ENCODE data around the gene AFF3. TPM values are rescaled to one million over a fixed set of nuclear protein-coding genes. Genes with fewer than 3 reads are reported as not detected.

The AFF3 gene
- total RNA-seq, 1 donor from 2014 or later: 12.2 TPM

DNA sequence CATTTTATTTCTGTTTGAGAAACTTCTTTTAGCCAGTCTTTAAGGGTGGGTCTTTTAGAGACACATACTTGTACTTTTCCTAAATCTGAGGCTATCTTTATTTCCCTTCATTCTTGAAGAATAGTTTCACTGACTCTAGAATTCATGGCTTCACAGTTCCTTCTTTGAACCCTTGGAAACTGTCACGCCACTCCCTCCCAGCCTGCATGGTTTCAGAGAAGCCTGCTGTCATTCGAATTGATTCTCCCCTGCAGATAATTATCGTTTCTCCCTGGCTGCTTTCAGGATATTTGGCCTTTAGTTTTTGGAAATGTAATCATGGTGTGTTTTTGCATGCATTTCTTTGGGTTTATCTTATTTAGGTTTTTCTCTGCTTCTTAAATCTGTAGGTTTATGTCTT lies 580.6 kb downstream of the AFF3 start:
- H3K27ac Mint-ChIP-seq (ENCODE audit: unreplicated experiment): no peak overlapping the region
- H3K4me1 Mint-ChIP-seq (ENCODE audit: unreplicated experiment): no peaks in the 10 kb centered on the region
- DNase-seq (ENCODE audit: low spot score): no peak
- TF ChIP-seq, protein P1, sequence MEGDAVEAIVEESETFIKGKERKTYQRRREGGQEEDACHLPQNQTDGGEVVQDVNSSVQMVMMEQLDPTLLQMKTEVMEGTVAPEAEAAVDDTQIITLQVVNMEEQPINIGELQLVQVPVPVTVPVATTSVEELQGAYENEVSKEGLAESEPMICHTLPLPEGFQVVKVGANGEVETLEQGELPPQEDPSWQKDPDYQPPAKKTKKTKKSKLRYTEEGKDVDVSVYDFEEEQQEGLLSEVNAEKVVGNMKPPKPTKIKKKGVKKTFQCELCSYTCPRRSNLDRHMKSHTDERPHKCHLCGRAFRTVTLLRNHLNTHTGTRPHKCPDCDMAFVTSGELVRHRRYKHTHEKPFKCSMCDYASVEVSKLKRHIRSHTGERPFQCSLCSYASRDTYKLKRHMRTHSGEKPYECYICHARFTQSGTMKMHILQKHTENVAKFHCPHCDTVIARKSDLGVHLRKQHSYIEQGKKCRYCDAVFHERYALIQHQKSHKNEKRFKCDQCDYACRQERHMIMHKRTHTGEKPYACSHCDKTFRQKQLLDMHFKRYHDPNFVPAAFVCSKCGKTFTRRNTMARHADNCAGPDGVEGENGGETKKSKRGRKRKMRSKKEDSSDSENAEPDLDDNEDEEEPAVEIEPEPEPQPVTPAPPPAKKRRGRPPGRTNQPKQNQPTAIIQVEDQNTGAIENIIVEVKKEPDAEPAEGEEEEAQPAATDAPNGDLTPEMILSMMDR (IDR thresholded peaks at IDR 0.05; ENCODE audit: unreplicated experiment): no peak
- no peaks in the 10 kb centered on the region for H3K9me3 Mint-ChIP-seq (ENCODE audit: unreplicated experiment)
- peaks cover 2% of the 10 kb centered on the region for H3K27me3 Mint-ChIP-seq (ENCODE audit: unreplicated experiment)
- H3K4me3 Mint-ChIP-seq (ENCODE audit: unreplicated experiment): no peak overlapping the region
- no peaks in the 10 kb centered on the region for H3K36me3 Mint-ChIP-seq (ENCODE audit: low read depth, unreplicated experiment)

GRCh38 chr2:99559075-99559662 lies 583.2 kb downstream of the AFF3 start:
- Mint-ChIP-seq H3K4me1 (ENCODE audit: unreplicated experiment) (no peaks in the 10 kb centered on the region), H3K27ac (ENCODE audit: unreplicated experiment) (no peak overlapping the region), H3K36me3 (ENCODE audit: low read depth, unreplicated experiment) (no peaks in the 10 kb centered on the region), H3K27me3 (ENCODE audit: unreplicated experiment) (peaks cover 4% of the 10 kb centered on the region), H3K9me3 (ENCODE audit: unreplicated experiment) (no peaks in the 10 kb centered on the region), H3K4me3 (ENCODE audit: unreplicated experiment) (no peak overlapping the region)
- peak; percentile 90 for DNase-seq (ENCODE audit: low spot score)
- TF ChIP-seq, protein P1 (IDR thresholded peaks at IDR 0.05; ENCODE audit: unreplicated experiment): peak; percentile 96

DNA sequence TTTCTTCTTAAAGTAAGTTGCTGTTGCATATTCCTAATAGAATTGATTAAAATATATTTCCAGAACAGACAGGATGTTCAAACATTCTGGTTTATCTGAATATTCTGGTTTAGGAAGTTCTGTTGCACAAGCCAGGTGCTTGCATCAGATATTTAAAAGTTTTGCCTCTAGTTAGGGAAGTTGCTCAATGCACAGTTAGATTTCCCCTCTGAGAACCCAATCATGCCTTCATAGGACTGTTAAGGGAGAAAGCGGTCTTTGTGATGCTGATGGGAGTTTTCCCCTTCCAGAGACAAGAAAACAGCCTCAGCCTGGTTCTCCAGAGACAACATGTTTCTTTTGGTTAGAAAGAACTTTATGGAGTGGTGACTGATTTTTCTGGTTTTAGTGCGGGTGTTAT lies 587.0 kb downstream of the AFF3 start:
- DNase-seq (ENCODE audit: low spot score): no peak
- TF ChIP-seq, protein P1 (IDR thresholded peaks at IDR 0.05; ENCODE audit: unreplicated experiment): no peak
- H3K36me3 Mint-ChIP-seq (ENCODE audit: low read depth, unreplicated experiment): no peaks in the 10 kb centered on the region
- no peak overlapping the region for H3K4me3 Mint-ChIP-seq (ENCODE audit: unreplicated experiment)
- H3K4me1 Mint-ChIP-seq (ENCODE audit: unreplicated experiment): no peaks in the 10 kb centered on the region
- H3K9me3 Mint-ChIP-seq (ENCODE audit: unreplicated experiment): no peaks in the 10 kb centered on the region
- H3K27me3 Mint-ChIP-seq (ENCODE audit: unreplicated experiment): peaks cover 2% of the 10 kb centered on the region
- no peak overlapping the region for H3K27ac Mint-ChIP-seq (ENCODE audit: unreplicated experiment)

GRCh38 chr2:99554871-99555270 lies 587.5 kb downstream of the AFF3 start:
- no peak for DNase-seq (ENCODE audit: low spot score)
- no peaks in the 10 kb centered on the region for H3K9me3 Mint-ChIP-seq (ENCODE audit: unreplicated experiment)
- H3K4me3 Mint-ChIP-seq (ENCODE audit: unreplicated experiment): no peak overlapping the region
- no peaks in the 10 kb centered on the region for H3K4me1 Mint-ChIP-seq (ENCODE audit: unreplicated experiment)
- H3K36me3 Mint-ChIP-seq (ENCODE audit: low read depth, unreplicated experiment): no peaks in the 10 kb centered on the region
- TF ChIP-seq, protein P1 (IDR thresholded peaks at IDR 0.05; ENCODE audit: unreplicated experiment): no peak
- H3K27ac Mint-ChIP-seq (ENCODE audit: unreplicated experiment): no peak overlapping the region
- H3K27me3 Mint-ChIP-seq (ENCODE audit: unreplicated experiment): peaks cover 2% of the 10 kb centered on the region

- H3K9me3 Mint-ChIP-seq (ENCODE audit: unreplicated experiment): no peaks in the 10 kb centered on the region
- H3K4me3 Mint-ChIP-seq (ENCODE audit: unreplicated experiment): no peak overlapping the region
- TF ChIP-seq, protein P1 (IDR thresholded peaks at IDR 0.05; ENCODE audit: unreplicated experiment): no peak
- H3K36me3 Mint-ChIP-seq (ENCODE audit: low read depth, unreplicated experiment): no peaks in the 10 kb centered on the region
- no peaks in the 10 kb centered on the region for H3K4me1 Mint-ChIP-seq (ENCODE audit: unreplicated experiment)
- H3K27ac Mint-ChIP-seq (ENCODE audit: unreplicated experiment): no peak overlapping the region
- DNase-seq (ENCODE audit: low spot score): peak; percentile 43
- H3K27me3 Mint-ChIP-seq (ENCODE audit: unreplicated experiment): peaks cover 2% of the 10 kb centered on the region
Observed at GRCh38 chr2:99554238-99554637, 588.2 kb downstream of the AFF3 start.
